Stimulated activated naive B cell treated with anti-CD40 and anti-IgM and Interleukin-4, amounts not matched to agents 10 μg/mL and 1 μg/mL and 100 μg/mL, for 72 hours (primary cell): ENCODE results near the gene MGAT4C.

Experiments used
- ATAC-seq, 2 donors: fragments of 150-1000 bp; cut with Tn5 transposase; replicated peaks; 2 replicates each; pipeline ENCODE4 v1.10.0; 2021; ENCODE audit warnings: moderate library complexity in 1 of 2
- DNase-seq: peaks from one replicate; pipeline ENCODE4 v3.0.0; 2021
- H3K27ac Mint-ChIP-seq: one replicate; pipeline ENCODE4 v1.8.0; 2022; ENCODE audit warnings: mild to moderate bottlenecking, mixed read lengths
- H3K27me3 Mint-ChIP-seq, 2 donors: one replicate each; pipeline ENCODE4 v1.8.0; 2022; ENCODE audit warnings: mixed read lengths in 2 of 2
- H3K36me3 Mint-ChIP-seq, 2 donors: one replicate each; pipeline ENCODE4 v1.8.0; 2022; ENCODE audit warnings: mixed read lengths in 2 of 2, mild to moderate bottlenecking in 1 of 2
- H3K4me1 Mint-ChIP-seq, 2 donors: one replicate each; pipeline ENCODE4 v1.8.0; 2022; ENCODE audit warnings: mixed read lengths in 2 of 2, mild to moderate bottlenecking in 1 of 2
- H3K4me3 Mint-ChIP-seq, 2 donors: one replicate each; pipeline ENCODE4 v1.8.0; 2022; ENCODE audit warnings: mild to moderate bottlenecking in 2 of 2, mixed read lengths in 2 of 2, moderate library complexity in 1 of 2
- H3K9me3 Mint-ChIP-seq, 2 donors: one replicate each; pipeline ENCODE4 v1.8.0; 2022; ENCODE audit warnings: mixed read lengths in 2 of 2, mild to moderate bottlenecking in 1 of 2

MGAT4C gene

DNA sequence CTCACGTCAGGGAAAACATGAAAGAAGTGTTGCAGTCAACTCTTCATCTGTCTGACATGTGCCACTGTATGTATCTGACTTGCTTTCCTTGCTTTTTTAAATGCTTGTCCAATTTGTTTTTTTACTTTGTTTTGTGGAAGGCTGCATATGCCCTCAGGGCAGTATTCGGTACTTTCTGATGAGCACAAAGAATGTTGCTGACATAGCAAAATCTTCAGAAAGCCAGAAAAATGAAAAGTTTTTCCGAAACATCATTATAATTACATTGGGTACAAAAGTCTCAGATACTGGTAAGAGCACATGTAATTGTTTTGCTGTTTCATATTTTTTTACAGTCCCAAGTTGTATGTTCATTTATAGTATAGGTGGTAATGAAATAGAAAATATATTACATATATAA is 237.8 kb downstream of the MGAT4C start:
- Mint-ChIP-seq H3K9me3 (peaks cover 0 to 4% of the 10 kb centered on the region in 2 donors), H3K36me3 (no peaks in the 10 kb centered on the region), H3K27ac (no peak overlapping the region), H3K27me3 (no peaks in the 10 kb centered on the region), H3K4me3 (no peak overlapping the region), H3K4me1 (no peaks in the 10 kb centered on the region)
- DNase-seq (no peak), ATAC-seq (no peak)

DNA sequence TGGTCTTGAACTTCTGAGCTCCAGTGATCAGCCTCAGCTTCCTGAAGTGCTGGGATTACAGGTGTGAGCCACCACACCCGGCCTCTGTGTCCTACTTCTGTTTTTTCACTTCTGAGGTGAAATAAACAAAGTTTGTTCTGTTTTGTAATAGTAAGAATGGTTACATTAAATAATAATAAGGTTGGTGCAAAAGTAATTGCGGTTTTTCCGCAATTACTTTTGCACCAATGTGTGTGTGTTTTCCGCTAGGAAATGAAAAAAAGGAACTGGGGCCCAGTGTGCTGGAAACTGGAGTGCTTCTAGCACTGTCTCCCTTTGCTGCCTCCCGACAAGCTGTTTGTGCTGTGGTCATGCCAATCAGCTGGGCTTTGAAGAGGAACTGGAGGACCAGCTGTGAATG is 241.2 kb downstream of the MGAT4C start:
- Mint-ChIP-seq H3K4me3 (no peak overlapping the region), H3K36me3 (no peaks in the 10 kb centered on the region), H3K4me1 (no peaks in the 10 kb centered on the region), H3K27me3 (no peaks in the 10 kb centered on the region), H3K27ac (no peak overlapping the region), H3K9me3 (peaks cover 0 to 4% of the 10 kb centered on the region in 2 donors)
- DNase-seq (no peak), ATAC-seq (no peak)

DNA sequence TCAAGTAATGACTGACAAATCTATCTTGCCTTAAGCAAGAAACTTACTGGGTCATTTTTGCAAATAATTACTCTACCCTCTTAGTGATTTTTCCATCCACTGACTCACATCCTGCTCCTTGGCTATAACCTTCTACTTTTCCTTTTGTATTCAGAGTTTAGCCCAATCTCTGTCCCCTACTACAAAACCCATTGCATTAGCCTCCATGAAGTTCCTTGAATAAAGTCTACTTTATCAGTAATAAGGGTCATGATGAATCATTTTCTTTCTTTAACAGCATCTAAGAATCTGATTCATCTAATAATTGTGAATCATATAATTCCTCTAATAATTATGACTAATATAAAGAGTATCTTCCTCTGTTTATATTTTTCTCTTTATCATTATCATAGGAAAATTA is 249.5 kb downstream of the MGAT4C start:
- Mint-ChIP-seq H3K9me3 (peaks cover 3 to 7% of the 10 kb centered on the region in 2 donors), H3K36me3 (no peaks in the 10 kb centered on the region), H3K27ac (no peak overlapping the region), H3K27me3 (no peaks in the 10 kb centered on the region), H3K4me1 (no peaks in the 10 kb centered on the region), H3K4me3 (no peak overlapping the region)
- ATAC-seq (no peak), DNase-seq (no peak)

DNA sequence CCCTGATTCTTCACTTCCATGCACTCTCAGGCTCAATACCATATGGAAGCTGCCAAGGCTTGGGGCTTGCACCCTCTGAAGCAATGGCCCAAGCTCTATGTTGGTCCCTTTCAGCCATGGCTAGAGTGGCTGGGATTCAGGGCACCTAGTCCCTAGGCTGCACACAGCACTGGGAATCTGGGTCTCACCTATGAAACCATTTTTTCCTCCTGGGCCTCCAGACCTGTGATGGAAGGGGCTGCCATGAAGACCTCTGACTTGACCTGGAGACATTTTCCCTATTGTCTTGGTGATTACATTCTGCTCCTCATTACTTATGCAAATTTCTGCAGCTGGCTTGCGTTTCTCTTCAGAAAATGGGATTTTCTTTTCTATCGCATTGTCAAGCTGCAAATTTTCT is 258.1 kb downstream of the MGAT4C start:
- Mint-ChIP-seq H3K27ac (no peak overlapping the region), H3K36me3 (no peaks in the 10 kb centered on the region), H3K4me1 (no peaks in the 10 kb centered on the region), H3K4me3 (no peak overlapping the region), H3K27me3 (no peaks in the 10 kb centered on the region), H3K9me3 (peaks cover 15 to 23% of the 10 kb centered on the region in 2 donors)
- DNase-seq (no peak), ATAC-seq (no peak)

DNA sequence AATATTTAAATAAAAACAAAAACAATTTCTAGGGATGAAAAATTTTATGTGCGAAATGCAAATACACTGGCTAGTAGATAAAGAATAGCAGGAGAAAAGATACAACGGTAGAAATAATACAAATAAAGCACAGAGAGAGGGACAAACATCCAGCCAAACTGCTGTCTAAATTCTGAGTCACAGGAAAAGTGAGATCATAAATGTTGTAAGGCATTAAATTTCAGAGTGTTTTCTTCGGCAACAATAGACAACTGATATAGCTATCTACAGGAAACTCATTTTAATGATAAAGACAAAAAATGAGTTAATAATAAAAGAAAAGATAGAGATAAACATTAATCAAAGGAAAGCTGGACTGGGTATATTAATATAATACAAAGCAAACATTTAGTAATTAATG is 259.9 kb downstream of the MGAT4C start:
- H3K27ac Mint-ChIP-seq = no peak overlapping the region
- H3K9me3 Mint-ChIP-seq = peaks cover 18 to 26% of the 10 kb centered on the region in 2 donors
- no peaks in the 10 kb centered on the region for H3K27me3 Mint-ChIP-seq
- no peaks in the 10 kb centered on the region for H3K36me3 Mint-ChIP-seq
- DNase-seq = no peak
- no peak for ATAC-seq
- H3K4me3 Mint-ChIP-seq = no peak overlapping the region
- no peaks in the 10 kb centered on the region for H3K4me1 Mint-ChIP-seq

DNA sequence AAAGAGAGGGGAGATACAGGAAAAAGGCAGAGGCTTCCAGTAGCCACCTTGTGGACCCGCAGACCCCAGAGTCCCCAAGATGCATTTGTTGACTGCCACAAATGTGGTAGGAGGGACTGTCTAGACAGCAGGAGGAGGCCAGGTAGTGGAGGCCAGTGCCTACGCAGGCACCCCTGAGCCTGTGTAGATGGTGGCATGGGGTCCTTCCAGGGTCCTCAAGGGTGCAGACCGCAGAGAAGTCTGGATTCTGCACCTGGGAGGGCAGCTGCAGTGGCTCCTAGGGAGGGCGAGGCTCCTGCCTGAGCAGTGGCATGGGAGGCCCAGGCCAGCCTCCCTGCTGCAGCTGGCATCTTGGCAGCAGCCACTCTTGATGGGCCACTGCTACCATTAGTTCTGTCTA is 262.4 kb downstream of the MGAT4C start:
- no peak for DNase-seq
- Mint-ChIP-seq H3K27me3 (no peaks in the 10 kb centered on the region), H3K4me1 (no peaks in the 10 kb centered on the region), H3K9me3 (peaks cover 16 to 22% of the 10 kb centered on the region in 2 donors), H3K4me3 (no peak overlapping the region), H3K36me3 (no peaks in the 10 kb centered on the region), H3K27ac (no peak overlapping the region)
- ATAC-seq = no peak

DNA sequence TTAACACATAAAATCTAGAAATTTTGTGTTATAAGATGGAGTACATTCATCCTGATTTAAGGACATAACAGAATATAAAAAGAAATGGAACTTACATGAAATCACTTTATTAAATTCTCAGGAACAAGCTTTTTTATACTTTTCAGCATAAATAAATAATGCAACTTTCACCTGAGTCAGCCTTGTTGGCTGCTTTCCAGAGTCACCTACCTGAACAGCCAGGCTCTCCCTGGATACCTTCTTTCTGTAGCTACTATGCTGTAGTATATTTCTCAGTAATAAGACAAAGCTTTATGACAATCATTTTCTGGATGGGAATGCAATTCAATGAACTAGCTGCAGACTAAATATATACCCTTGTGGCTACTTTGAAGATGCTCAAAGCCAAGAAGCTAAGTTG is 270.2 kb downstream of the MGAT4C start:
- no peak overlapping the region for H3K4me3 Mint-ChIP-seq
- no peak for ATAC-seq
- no peaks in the 10 kb centered on the region for H3K4me1 Mint-ChIP-seq
- H3K27me3 Mint-ChIP-seq = no peaks in the 10 kb centered on the region
- H3K9me3 Mint-ChIP-seq = peaks cover 0 to 2% of the 10 kb centered on the region in 2 donors
- no peak overlapping the region for H3K27ac Mint-ChIP-seq
- DNase-seq = no peak
- no peaks in the 10 kb centered on the region for H3K36me3 Mint-ChIP-seq

DNA sequence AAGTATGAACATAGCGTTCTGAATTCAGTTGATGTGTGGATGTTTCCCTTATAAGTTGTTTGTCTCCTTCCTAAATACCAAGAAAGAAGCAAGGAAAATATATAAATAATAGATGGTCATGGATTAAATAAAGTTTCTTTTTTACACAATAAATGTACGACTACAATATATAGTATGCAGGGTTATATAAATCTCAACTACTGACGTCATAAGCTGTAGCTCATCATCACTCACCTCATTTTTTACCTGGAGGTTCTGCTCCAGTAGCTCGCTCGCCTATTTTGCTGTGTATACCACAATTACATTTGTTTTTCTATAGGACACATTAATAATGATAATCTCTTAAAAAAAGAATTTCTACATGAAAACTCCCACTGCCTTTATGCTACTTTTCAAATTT is 272.6 kb downstream of the MGAT4C start:
- DNase-seq (no peak), ATAC-seq (no peak)
- Mint-ChIP-seq H3K4me1 (no peaks in the 10 kb centered on the region), H3K4me3 (no peak overlapping the region), H3K9me3 (peaks cover 0 to 2% of the 10 kb centered on the region in 2 donors), H3K27ac (no peak overlapping the region), H3K36me3 (no peaks in the 10 kb centered on the region), H3K27me3 (no peaks in the 10 kb centered on the region)

DNA sequence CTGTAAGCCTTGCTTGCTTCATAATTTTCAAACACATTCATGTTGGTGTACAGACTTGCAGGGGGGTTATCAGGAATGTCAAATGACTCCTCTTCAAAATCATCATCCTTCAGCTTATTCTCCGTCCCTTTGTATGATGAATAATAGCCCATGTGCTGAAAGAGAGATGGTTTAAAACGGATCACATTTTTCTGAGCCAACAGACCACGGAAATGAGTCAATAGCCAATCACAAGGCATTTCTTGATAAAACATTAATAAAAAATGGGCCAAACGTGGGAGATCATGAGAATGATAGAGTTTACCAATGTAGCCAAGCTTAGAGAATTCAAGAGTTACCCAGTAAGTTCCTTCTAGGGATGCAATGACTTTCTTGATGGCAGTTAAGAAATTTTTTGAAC is 276.6 kb downstream of the MGAT4C start:
- H3K4me3 Mint-ChIP-seq = no peak overlapping the region
- H3K4me1 Mint-ChIP-seq = no peaks in the 10 kb centered on the region
- H3K27ac Mint-ChIP-seq = no peak overlapping the region
- H3K36me3 Mint-ChIP-seq = no peaks in the 10 kb centered on the region
- ATAC-seq (no peak), DNase-seq (no peak)
- no peaks in the 10 kb centered on the region for H3K9me3 Mint-ChIP-seq
- H3K27me3 Mint-ChIP-seq = no peaks in the 10 kb centered on the region

DNA sequence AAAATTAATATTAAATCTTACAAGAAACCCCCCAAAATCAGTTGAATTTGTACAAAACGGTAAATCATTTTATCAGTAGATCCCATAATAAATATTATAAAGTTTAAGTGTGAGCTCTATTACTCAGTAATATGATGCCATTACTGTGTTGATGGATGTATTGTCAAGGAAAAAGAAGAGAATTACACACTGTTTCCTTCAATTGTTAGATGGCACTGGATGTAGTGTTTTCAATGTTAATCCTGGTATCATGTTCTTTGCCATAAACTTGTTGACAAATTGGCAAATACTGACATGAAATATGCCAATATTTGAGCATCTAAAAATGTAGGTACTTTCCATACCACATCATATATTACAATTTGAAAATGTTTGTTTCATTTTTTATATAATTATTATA is 280.5 kb downstream of the MGAT4C start:
- no peak for DNase-seq
- H3K4me1 Mint-ChIP-seq = no peaks in the 10 kb centered on the region
- H3K27me3 Mint-ChIP-seq = no peaks in the 10 kb centered on the region
- no peaks in the 10 kb centered on the region for H3K9me3 Mint-ChIP-seq
- ATAC-seq = no peak
- H3K27ac Mint-ChIP-seq = no peak overlapping the region
- no peak overlapping the region for H3K4me3 Mint-ChIP-seq
- H3K36me3 Mint-ChIP-seq = no peaks in the 10 kb centered on the region

DNA sequence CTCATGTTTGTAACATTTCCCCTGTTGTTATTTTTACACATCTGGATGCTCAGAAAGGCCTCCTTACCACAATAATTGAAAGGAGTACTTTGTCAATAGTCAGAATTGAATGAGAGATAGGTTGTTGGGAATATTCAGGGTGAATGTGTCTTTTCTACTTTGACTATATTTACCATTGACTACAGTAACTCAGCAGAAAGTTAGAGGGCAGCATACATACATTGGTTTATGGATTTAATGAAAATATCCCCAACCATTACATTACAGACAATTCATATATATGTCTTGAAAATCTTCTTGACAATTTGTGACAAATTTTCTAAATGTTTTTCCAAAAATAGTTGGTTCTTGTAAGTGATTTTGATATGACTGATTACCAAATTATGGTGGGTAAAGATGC is 284.4 kb downstream of the MGAT4C start:
- H3K36me3 Mint-ChIP-seq = no peaks in the 10 kb centered on the region
- H3K9me3 Mint-ChIP-seq = no peaks in the 10 kb centered on the region
- no peak for ATAC-seq
- no peak overlapping the region for H3K27ac Mint-ChIP-seq
- no peaks in the 10 kb centered on the region for H3K4me1 Mint-ChIP-seq
- no peak for DNase-seq
- no peak overlapping the region for H3K4me3 Mint-ChIP-seq
- no peaks in the 10 kb centered on the region for H3K27me3 Mint-ChIP-seq

DNA sequence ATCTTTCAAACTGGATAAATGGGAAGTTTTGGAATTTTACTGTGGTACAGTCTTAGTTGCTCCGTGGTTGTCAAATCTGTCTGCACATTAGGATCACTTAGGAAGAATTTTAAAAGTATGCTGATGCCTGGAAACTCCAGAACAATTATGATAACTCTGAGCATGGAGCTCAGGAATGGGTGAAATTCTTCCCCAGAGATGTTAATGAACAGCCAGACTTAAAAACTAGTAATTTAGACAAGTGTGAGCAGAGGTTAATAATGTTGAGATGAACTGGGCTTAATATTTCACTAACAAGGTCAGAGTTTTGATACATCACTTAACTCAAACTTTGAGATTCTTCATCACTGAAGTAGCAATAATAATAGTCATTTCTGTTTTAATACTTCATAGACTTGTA is 287.6 kb downstream of the MGAT4C start:
- no peak overlapping the region for H3K4me3 Mint-ChIP-seq
- H3K27ac Mint-ChIP-seq = no peak overlapping the region
- no peaks in the 10 kb centered on the region for H3K9me3 Mint-ChIP-seq
- DNase-seq = no peak
- H3K27me3 Mint-ChIP-seq = no peaks in the 10 kb centered on the region
- no peak for ATAC-seq
- H3K36me3 Mint-ChIP-seq = no peaks in the 10 kb centered on the region
- H3K4me1 Mint-ChIP-seq = no peaks in the 10 kb centered on the region

DNA sequence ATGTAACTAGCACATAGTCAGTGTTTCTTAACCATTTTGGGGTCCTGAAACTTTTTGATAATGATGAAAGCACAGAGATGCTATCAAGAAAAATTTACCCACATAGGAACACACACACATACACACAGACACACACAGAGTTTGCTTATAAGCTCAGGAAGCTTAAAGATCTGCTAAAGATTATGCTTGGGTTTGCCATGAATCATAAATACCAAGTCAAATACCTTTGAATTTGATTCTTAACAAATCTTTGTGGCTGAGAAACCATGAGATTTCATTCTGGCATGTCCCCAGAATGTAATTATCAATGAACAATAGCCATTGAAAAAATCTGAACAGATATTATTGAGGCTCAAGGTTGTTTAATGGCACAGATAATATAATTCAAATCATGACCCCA is 292.9 kb downstream of the MGAT4C start:
- Mint-ChIP-seq H3K27me3 (no peaks in the 10 kb centered on the region), H3K4me3 (no peak overlapping the region), H3K9me3 (no peaks in the 10 kb centered on the region), H3K4me1 (no peaks in the 10 kb centered on the region), H3K36me3 (no peaks in the 10 kb centered on the region), H3K27ac (no peak overlapping the region)
- ATAC-seq (no peak), DNase-seq (no peak)

DNA sequence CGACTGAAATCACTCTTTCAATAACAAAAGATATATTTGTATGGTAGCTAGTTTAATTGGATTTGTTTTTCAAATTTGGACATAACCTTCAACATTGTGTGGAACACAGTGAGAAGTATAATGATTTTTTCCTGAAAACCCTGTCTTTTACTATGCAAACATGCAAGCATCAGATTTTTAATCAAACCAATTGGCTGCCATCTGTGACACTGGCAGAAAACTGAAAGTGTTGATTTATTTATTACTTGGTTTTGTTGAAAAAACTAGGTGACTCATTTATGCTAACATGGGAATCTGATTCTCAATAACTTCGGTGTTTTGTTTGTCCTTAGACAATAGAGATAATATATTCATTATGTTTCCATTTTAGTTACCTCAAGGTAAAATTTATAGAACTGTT is 300.1 kb downstream of the MGAT4C start:
- Mint-ChIP-seq H3K36me3 (no peaks in the 10 kb centered on the region), H3K9me3 (no peaks in the 10 kb centered on the region), H3K27ac (no peak overlapping the region), H3K4me3 (no peak overlapping the region), H3K4me1 (no peaks in the 10 kb centered on the region), H3K27me3 (no peaks in the 10 kb centered on the region)
- ATAC-seq (no peak), DNase-seq (no peak)

DNA sequence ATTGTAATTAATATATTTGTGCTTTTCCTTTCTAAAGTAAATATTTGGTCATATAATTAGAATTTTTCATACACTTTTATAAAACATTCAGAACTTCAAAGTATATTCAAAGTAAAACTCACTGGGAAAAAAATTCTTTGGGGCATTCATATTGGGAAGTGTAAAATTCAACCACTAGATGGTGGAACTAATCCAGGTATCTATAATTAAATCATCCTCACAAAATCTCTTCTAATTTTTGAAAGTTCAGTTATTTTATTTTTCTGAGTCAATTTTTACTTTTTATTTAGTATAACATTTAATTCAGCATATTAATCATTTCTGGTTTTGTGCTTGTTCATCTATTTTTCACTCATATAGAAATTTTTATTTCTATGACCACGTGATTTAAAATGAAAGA is 301.1 kb downstream of the MGAT4C start:
- H3K27ac Mint-ChIP-seq = no peak overlapping the region
- no peak for DNase-seq
- H3K4me1 Mint-ChIP-seq = no peaks in the 10 kb centered on the region
- H3K9me3 Mint-ChIP-seq = no peaks in the 10 kb centered on the region
- H3K36me3 Mint-ChIP-seq = no peaks in the 10 kb centered on the region
- no peak for ATAC-seq
- H3K27me3 Mint-ChIP-seq = no peaks in the 10 kb centered on the region
- H3K4me3 Mint-ChIP-seq = no peak overlapping the region

DNA sequence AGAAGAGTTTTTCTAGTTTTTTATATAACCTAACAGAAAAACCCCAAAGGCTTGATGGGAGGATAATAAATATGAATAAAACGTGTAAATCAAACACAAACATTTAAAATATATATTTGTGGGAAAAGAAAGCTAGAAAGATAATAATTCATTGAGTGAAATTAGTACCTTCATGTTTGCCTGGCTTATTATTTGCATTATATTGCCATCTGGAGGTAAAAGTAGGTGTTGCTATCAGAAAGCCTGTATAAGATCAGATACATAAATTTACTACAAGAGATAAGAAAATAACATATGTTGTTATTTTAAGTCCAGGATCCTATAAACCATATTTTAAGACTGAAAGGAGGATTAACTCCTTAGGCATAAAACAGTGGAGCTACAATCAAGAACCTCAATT is 304.4 kb downstream of the MGAT4C start:
- Mint-ChIP-seq H3K4me3 (no peak overlapping the region), H3K27ac (no peak overlapping the region), H3K27me3 (no peaks in the 10 kb centered on the region), H3K36me3 (no peaks in the 10 kb centered on the region), H3K4me1 (no peaks in the 10 kb centered on the region), H3K9me3 (peaks cover 0 to 5% of the 10 kb centered on the region in 2 donors)
- DNase-seq = no peak
- no peak for ATAC-seq
